GM18505 (cell line): Measurements from ENCODE around the gene PRCC.

Source experiments
- ATAC-seq: cut with Tn5 transposase; IDR thresholded peaks from one replicate; pipeline ENCODE4 v1.9.1; 2021; ENCODE audit not compliant: unreplicated experiment
- POLR2A ChIP-seq: IDR thresholded peaks from 4 replicates; pipeline ENCODE4 v1.6.1; 2011; ENCODE audit warnings: borderline replicate concordance; ENCODE audit not compliant: insufficient read depth, insufficient read length; ENCODE audit errors: extremely low read depth

The PRCC gene

GRCh38 chr1:156838972-156839371 lies 71.6 kb downstream of the PRCC start:
- TF ChIP-seq POLR2A: no peak
- ATAC-seq: no peak

- ATAC-seq: no peak
- no peak for TF ChIP-seq POLR2A
Measured at GRCh38 chr1:156839426-156840109, 72.2 kb downstream of the PRCC start.

GRCh38 chr1:156840186-156840897 lies 73.0 kb downstream of the PRCC start:
- ATAC-seq: no peak
- no peak for TF ChIP-seq POLR2A

GRCh38 chr1:156840898-156841279 lies 73.6 kb downstream of the PRCC start:
- TF ChIP-seq POLR2A: no peak
- ATAC-seq: no peak

- TF ChIP-seq POLR2A: no peak
Measured at GRCh38 chr1:156841295-156841855, 74.0 kb downstream of the PRCC start.

GRCh38 chr1:156842618-156843300 lies 75.4 kb downstream of the PRCC start:
- TF ChIP-seq POLR2A: no peak
- ATAC-seq: no peak

More at GRCh38 chr1:156841295-156841855, 74.0 kb downstream of the PRCC start:
- ATAC-seq: no peak

- ATAC-seq: no peak
- no peak for TF ChIP-seq POLR2A
Measured at GRCh38 chr1:156844102-156844501, 76.8 kb downstream of the PRCC start.

- ATAC-seq: no peak
- no peak for TF ChIP-seq POLR2A
Measured at GRCh38 chr1:156844638-156845037, 77.3 kb downstream of the PRCC start.

- no peak for ATAC-seq
- TF ChIP-seq POLR2A: no peak
Measured at GRCh38 chr1:156845055-156845952, 78.0 kb downstream of the PRCC start.

GRCh38 chr1:156845953-156846545 lies 78.7 kb downstream of the PRCC start:
- ATAC-seq: no peak
- TF ChIP-seq POLR2A: no peak

- TF ChIP-seq POLR2A: no peak
- ATAC-seq: no peak
Measured at GRCh38 chr1:156846643-156847042, 79.3 kb downstream of the PRCC start.
